GM12878 (cell line): ENCODE results near the gene MRRF.

Experiments
- CEBPB ChIP-seq, 2 experiments: fragments of 150-350 bp in 1 of 2; IDR thresholded peaks; 2 replicates each; pipeline ENCODE4 v1.6.1; 2012 to 2014; ENCODE audit warnings: low read depth in 2 of 2, low read length in 2 of 2, borderline replicate concordance in 1 of 2, inconsistent platforms in 1 of 2
- DPF2 ChIP-seq: fragments of 450-650 bp; IDR thresholded peaks from 2 replicates; pipeline ENCODE4 v1.6.1; 2017; ENCODE audit warnings: mild to moderate bottlenecking
- EED ChIP-seq: sonication (generic); IDR thresholded peaks from 2 replicates; pipeline ENCODE4 v1.6.1; 2016; ENCODE audit warnings: antibody characterized with exemption, low read depth
- ETV6 ChIP-seq, 2 experiments: fragments of 450-650 bp in 1 of 2; IDR thresholded peaks in 1 of 2; conservative IDR thresholded peaks in 1 of 2; 2 replicates each; pipeline ENCODE4 v1.6.1; 2014; ENCODE audit warnings: antibody characterized with exemption in 1 of 2, borderline replicate concordance in 1 of 2, low read depth in 1 of 2, mild to moderate bottlenecking in 1 of 2, moderate library complexity in 1 of 2
- MXI1 ChIP-seq: fragments of 150-350 bp; IDR thresholded peaks from 2 replicates; pipeline ENCODE4 v1.6.1; 2011; ENCODE audit warnings: low read depth, mild to moderate bottlenecking, inconsistent platforms, low read length, improper control_type of control experiment
- POLR2AphosphoS2 ChIP-seq: IDR thresholded peaks from 2 replicates; pipeline ENCODE4 v1.6.1; 2011; ENCODE audit warnings: low read depth, mild to moderate bottlenecking, low read length, improper control_type of control experiment, moderate library complexity
- RAD51 ChIP-seq: fragments of 450-650 bp; IDR thresholded peaks from 2 replicates; pipeline ENCODE4 v1.6.1; 2016; ENCODE audit warnings: moderate library complexity, mild to moderate bottlenecking, inconsistent platforms
- RELA ChIP-seq: fragments of 450-650 bp; IDR thresholded peaks from 2 replicates; pipeline ENCODE4 v1.8.0; 2014; ENCODE audit warnings: borderline replicate concordance; ENCODE audit not compliant: partially characterized antibody
- TF ChIP-seq, protein P1 (sequence below), 3 experiments: IDR thresholded peaks in 2 of 3; conservative IDR thresholded peaks in 1 of 3; 2 replicates each; pipeline ENCODE4 v1.5.1; 2011; ENCODE audit warnings: low read depth in 3 of 3, low read length in 3 of 3, mild to moderate bottlenecking in 3 of 3, control low read depth in 2 of 3, moderate library complexity in 2 of 3, inconsistent platforms in 1 of 3, mixed read lengths in 1 of 3; ENCODE audit not compliant: control insufficient read depth in 2 of 3, insufficient read depth in 1 of 3; ENCODE audit errors: extremely low read depth in 1 of 3
- TF ChIP-seq, protein P2 (sequence below): fragments of 450-650 bp; IDR thresholded peaks from 2 replicates; pipeline ENCODE4 v1.6.1; 2016; ENCODE audit warnings: mild to moderate bottlenecking, moderate library complexity, borderline replicate concordance
- TF ChIP-seq, protein P3 (sequence below): fragments of 450-650 bp; IDR thresholded peaks from 2 replicates; pipeline ENCODE4 v1.6.1; 2014; ENCODE audit warnings: mild to moderate bottlenecking

DNA sequence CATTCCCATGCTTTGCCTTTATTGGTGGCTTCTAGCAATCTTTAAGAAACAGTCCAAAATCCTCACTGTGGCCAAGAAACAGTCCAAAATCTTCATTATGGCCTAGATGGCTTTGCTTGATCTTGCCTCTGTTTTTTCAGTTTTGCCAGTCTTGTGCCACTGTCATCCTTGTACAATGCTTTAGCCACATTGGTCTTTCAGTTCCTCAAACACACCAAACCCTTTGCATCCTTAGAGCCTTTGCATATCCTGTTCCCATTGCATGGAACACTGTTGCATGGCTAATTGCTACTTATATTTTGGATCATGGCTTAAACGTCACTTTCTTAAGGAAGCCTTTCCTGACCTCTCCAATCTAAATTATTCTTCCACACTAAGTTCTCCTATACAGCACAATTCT, 22.1 kb downstream of the MRRF start:
- TF ChIP-seq, protein P1, sequence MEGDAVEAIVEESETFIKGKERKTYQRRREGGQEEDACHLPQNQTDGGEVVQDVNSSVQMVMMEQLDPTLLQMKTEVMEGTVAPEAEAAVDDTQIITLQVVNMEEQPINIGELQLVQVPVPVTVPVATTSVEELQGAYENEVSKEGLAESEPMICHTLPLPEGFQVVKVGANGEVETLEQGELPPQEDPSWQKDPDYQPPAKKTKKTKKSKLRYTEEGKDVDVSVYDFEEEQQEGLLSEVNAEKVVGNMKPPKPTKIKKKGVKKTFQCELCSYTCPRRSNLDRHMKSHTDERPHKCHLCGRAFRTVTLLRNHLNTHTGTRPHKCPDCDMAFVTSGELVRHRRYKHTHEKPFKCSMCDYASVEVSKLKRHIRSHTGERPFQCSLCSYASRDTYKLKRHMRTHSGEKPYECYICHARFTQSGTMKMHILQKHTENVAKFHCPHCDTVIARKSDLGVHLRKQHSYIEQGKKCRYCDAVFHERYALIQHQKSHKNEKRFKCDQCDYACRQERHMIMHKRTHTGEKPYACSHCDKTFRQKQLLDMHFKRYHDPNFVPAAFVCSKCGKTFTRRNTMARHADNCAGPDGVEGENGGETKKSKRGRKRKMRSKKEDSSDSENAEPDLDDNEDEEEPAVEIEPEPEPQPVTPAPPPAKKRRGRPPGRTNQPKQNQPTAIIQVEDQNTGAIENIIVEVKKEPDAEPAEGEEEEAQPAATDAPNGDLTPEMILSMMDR (IDR thresholded peaks at IDR 0.05 in 2 of 3, conservative IDR thresholded peaks at IDR 0.05 in 1 of 3; ENCODE audit: control insufficient read depth in 2 of 3, extremely low read depth in 1 of 3, insufficient read depth in 1 of 3, low read depth in 3 of 3, low read length in 3 of 3), result no peak
- no peak for TF ChIP-seq POLR2AphosphoS2
- TF ChIP-seq CEBPB (IDR thresholded peaks at IDR 0.05; ENCODE audit: borderline replicate concordance in 1 of 2, low read depth in 2 of 2, low read length in 2 of 2), result no peak
- TF ChIP-seq DPF2, result no peak
- no peak for TF ChIP-seq ETV6 (conservative IDR thresholded peaks at IDR 0.05 in 1 of 2, IDR thresholded peaks at IDR 0.05 in 1 of 2; ENCODE audit: borderline replicate concordance in 1 of 2, low read depth in 1 of 2)
- no peak for TF ChIP-seq RELA
- no peak for TF ChIP-seq MXI1
- TF ChIP-seq RAD51, result no peak
- TF ChIP-seq, protein P2, sequence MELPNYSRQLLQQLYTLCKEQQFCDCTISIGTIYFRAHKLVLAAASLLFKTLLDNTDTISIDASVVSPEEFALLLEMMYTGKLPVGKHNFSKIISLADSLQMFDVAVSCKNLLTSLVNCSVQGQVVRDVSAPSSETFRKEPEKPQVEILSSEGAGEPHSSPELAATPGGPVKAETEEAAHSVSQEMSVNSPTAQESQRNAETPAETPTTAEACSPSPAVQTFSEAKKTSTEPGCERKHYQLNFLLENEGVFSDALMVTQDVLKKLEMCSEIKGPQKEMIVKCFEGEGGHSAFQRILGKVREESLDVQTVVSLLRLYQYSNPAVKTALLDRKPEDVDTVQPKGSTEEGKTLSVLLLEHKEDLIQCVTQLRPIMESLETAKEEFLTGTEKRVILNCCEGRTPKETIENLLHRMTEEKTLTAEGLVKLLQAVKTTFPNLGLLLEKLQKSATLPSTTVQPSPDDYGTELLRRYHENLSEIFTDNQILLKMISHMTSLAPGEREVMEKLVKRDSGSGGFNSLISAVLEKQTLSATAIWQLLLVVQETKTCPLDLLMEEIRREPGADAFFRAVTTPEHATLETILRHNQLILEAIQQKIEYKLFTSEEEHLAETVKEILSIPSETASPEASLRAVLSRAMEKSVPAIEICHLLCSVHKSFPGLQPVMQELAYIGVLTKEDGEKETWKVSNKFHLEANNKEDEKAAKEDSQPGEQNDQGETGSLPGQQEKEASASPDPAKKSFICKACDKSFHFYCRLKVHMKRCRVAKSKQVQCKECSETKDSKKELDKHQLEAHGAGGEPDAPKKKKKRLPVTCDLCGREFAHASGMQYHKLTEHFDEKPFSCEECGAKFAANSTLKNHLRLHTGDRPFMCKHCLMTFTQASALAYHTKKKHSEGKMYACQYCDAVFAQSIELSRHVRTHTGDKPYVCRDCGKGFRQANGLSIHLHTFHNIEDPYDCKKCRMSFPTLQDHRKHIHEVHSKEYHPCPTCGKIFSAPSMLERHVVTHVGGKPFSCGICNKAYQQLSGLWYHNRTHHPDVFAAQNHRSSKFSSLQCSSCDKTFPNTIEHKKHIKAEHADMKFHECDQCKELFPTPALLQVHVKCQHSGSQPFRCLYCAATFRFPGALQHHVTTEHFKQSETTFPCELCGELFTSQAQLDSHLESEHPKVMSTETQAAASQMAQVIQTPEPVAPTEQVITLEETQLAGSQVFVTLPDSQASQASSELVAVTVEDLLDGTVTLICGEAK, result no peak
- TF ChIP-seq EED, result no peak
- TF ChIP-seq, protein P3, sequence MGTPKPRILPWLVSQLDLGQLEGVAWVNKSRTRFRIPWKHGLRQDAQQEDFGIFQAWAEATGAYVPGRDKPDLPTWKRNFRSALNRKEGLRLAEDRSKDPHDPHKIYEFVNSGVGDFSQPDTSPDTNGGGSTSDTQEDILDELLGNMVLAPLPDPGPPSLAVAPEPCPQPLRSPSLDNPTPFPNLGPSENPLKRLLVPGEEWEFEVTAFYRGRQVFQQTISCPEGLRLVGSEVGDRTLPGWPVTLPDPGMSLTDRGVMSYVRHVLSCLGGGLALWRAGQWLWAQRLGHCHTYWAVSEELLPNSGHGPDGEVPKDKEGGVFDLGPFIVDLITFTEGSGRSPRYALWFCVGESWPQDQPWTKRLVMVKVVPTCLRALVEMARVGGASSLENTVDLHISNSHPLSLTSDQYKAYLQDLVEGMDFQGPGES, result no peak
